Transverse colon (tissue), 3 donors: ENCODE data around the gene MAPK4.

Source experiments
- CTCF ChIP-seq, 5 experiments: fragments of 200-600 bp in 3 of 5; fragments of 450-650 bp in 2 of 5; sonication (generic) in 3 of 5; IDR thresholded peaks; 1 replicate in 2 of 5; 2 replicates in 3 of 5; pipeline ENCODE4 v1.5.1; 2016 to 2017; ENCODE audit warnings: antibody characterized with exemption in 5 of 5, inconsistent platforms in 3 of 5, mild to moderate bottlenecking in 2 of 5, moderate library complexity in 1 of 5
- POLR2A ChIP-seq: fragments of 450-650 bp; IDR thresholded peaks from one replicate; pipeline ENCODE4 v1.6.1; 2016; ENCODE audit warnings: antibody characterized with exemption, mild to moderate bottlenecking, moderate library complexity

GRCh38 chr18:50624981-50625380, 65.1 kb downstream of the MAPK4 start:
- TF ChIP-seq POLR2A (no peak), CTCF (IDR thresholded peaks at IDR 0.05) (no peak)
